HG02970 (cell line): ENCODE results near the gene DPY19L1.
"Not testable (repeated sequence)": the region's sequence is repeated elsewhere in the genome, so short reads cannot be mapped to it uniquely, and the experiment has no call there.

Experiments used
- ATAC-seq: cut with Tn5 transposase; IDR thresholded peaks from one replicate; pipeline ENCODE4 v1.9.1; 2021; ENCODE audit warnings: mild to moderate bottlenecking, moderate library complexity, moderate number of reproducible peaks; ENCODE audit not compliant: unreplicated experiment, low FRiP score

The DPY19L1 gene

DNA sequence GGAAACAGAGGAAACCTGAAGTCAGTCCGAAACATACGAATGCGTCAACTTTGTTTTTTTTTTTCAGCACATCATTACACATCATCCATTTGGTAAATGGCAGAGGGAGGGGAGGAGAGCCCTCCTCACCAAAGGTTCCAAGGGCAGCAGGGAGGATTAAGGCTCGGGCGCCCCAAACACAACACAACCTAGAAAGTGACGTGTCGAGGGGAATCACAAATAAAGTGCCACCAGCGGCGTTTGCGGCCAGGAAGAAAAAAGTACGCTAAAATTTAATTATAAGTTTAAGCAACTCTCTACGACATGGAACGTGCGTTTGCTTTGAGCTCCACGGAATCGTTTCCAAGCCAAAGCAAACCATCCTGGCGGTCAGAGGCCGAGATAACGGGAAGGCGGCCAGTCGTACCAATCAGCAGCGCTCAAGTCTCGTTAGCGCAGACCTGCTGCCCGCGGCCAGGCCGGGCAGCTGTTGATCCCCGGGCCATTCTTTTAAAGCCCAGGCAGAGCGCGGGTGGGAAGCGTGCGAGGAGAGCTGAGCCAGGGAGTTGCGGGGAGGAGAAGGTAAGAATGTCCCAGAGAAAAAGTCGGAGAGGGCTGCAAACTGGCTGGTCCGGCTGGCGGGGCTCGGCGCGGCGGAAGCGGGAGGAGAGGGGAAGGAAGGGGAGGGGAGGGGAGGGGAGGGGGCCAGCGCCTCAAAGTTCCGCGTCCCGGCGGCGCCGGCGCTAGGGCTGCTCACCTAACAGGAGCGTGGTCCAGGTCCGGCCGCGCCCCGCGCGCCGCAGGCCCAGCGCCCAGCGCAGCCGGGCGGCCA, 719 bp downstream of the DPY19L1 start:
- ATAC-seq: no peak

DNA sequence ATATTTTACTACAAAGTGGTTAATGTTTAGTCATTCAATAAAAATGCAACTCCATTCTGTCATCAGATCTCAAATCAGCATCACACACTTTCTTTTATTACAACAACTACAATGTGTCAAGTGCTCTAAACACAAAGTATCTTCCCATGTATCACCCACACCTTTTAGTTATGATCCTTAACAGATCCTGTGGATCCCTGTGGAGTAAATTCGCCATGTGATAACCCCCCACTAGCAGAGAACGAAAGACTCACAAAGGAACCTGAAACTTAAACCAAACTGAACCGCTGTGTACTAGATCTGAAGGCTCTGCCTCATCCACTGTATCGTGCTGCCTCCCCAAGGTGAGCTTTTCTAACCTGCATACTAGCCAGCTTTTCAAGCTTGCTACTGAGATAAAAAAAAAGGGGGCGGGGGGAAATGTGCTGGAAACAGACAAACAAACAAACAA, 1.7 kb downstream of the DPY19L1 start:
- no peak for ATAC-seq

GRCh38 chr7:35032166-35032565, 5.1 kb downstream of the DPY19L1 start:
- no peak for ATAC-seq

- ATAC-seq: no peak
These were observed 6.4 kb downstream of the DPY19L1 start for GRCh38 chr7:35030848-35031247.

DNA sequence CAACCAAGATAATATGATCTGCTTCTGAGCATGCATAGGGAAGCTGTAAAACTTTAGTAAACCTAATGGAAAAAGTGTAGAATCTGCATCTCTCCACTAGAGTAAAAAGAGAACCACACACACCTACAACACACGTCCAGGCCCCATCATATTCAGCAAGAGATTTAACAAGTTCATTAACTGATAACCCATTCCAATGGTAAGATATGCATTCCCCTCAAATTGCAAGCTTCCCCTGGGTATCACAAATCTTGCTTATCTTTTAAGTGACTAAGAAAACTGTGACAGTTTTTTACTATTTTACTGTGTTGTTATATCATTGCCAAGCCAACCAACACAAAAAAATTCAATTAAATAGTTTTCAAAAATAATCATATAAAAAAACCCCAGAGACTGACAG, 8.0 kb downstream of the DPY19L1 start:
- no peak for ATAC-seq

DNA sequence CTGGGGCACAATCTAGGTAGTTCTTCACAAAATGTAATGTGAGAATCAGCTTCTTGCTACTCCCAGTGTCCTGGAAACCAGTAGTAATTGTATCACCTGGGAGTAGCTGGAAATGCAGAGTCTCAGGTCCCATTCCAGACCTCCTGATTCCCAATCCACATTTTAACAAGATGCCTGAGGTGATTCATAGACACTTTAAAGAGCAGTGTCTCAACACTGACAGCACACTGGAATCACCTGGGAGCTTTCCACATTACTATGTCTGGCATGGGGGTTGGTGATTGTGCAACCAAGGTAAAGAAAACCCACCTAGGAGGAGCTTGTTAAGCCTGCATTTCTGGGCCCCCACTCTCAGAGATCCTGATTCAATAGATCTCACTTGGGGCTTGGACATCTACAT, 11.1 kb downstream of the DPY19L1 start:
- ATAC-seq: no peak

GRCh38 chr7:35025369-35025870, 11.9 kb downstream of the DPY19L1 start:
- ATAC-seq: no peak

DNA sequence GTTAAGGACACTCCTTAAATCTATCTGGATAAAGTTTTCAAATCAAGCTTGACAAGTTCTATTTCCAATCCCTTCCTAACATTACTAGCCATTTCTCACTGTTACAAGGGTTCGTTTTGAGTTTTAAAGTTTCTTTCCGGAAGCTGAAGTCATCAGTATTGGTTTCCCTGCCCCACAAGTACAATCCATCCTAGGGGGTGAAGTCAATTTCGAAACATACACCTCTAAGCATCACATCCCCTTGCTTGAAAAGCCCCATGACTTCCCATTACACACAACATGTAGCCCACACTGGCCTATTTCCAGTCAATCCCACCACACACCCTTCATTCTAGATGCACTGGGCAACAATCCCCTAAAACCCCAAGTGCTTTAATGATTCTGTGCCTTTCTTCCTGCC, 13.0 kb downstream of the DPY19L1 start:
- no peak for ATAC-seq

- ATAC-seq: no peak
These were observed 14.6 kb downstream of the DPY19L1 start for GRCh38 chr7:35022725-35023124.

GRCh38 chr7:35021445-35021844, 15.8 kb downstream of the DPY19L1 start:
- no peak for ATAC-seq

- ATAC-seq: no peak
These were observed 17.5 kb downstream of the DPY19L1 start for GRCh38 chr7:35019801-35020200.

- no peak for ATAC-seq
These were observed 18.0 kb downstream of the DPY19L1 start for GRCh38 chr7:35019179-35019729.

GRCh38 chr7:35015346-35015859, 21.9 kb downstream of the DPY19L1 start:
- ATAC-seq: no peak

- no peak for ATAC-seq
These were observed 25.1 kb downstream of the DPY19L1 start for GRCh38 chr7:35012160-35012559.

- ATAC-seq: no peak
These were observed 26.2 kb downstream of the DPY19L1 start for GRCh38 chr7:35011085-35011484.

- ATAC-seq: no peak
These were observed 29.5 kb downstream of the DPY19L1 start for GRCh38 chr7:35007768-35008167.

DNA sequence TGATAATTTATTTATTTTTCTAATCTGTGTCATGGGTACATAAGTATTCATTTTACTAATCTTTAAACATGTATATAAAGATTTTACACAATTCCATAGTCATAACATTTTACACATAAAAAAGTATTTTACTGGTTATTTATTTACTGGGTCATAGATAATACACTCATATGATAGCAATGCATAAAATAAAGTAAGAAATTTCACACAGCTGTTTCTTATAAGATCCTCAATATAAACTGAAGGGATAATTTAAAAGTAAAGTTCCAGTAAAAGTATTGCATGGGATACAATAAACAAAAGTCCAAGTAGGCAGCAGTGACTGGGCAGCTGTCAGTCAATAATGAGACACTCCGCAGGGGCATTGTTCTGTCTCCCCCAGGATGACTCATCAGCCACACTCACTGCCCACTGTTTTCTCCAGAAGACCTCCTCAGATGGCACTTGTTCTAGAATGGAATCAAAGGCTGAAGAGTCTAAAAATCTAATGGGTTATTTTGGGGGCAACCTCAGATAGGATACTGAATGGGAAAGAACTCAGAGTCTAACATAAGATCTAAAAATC, 32.7 kb downstream of the DPY19L1 start:
- ATAC-seq: no peak

DNA sequence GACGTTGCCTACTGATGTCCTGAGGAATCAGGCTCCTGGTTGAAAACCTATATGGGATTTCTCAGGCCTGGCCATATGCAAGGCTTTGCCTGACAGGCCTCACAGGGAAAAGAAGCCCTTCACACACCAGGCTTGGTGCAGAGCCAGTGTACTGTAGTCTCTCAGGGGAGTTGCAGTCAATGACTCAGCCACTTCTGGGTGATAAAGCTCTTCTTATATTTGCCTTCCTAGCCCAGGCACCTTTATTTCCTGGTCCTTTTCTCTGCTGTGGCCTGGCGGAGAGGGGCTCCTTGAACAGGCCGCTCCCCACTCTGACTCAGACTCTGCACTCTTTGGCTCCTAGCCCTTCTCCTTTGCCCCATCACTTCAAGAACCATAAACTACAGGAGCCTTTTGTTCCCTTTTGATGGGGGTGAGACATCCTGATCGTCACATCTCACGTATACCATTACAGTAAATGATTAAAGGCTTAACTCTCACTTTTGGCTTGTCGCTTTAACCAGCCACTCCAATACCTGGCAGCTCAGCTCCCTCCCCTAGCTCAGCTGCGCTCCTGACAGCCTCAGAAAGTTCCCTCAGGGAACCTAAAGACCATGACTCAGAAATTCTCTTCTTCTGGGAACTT, 33.5 kb downstream of the DPY19L1 start:
- no peak for ATAC-seq

GRCh38 chr7:35003177-35003650, 34.1 kb downstream of the DPY19L1 start:
- not testable (repeated sequence) for ATAC-seq

DNA sequence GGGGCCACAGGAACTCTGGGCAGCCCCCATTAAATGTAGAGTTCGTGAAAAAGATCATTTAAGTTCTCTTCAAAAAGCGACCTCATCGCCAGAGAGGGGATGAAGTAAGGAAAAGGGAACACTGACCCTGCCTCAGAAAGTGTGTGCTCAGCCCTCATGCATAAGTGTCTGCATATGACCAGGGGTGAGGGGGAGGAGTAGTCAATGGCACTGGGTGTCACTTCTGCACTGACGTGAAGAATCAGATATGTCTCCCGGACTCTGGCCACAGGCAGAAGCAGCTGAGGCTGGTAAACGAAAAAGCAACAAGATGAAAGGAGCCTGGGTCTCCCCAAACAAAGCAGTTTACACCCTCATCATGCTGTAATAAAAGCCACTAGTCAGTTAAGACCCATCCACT, 39.0 kb downstream of the DPY19L1 start:
- ATAC-seq: not testable (repeated sequence)
